Mesothelial cell of epicardium (in vitro differentiated cells): ENCODE results near the gene WLS. TPM values are rescaled to one million over a fixed set of nuclear protein-coding genes. Genes with fewer than 3 reads are reported as not detected.

Experiments used
- DNase-seq, 2 experiments: peaks; one replicate each; pipeline ENCODE4 v3.0.0; 2021; ENCODE audit warnings: low spot score in 2 of 2; ENCODE audit not compliant: unreplicated experiment in 2 of 2
- H3K27ac Mint-ChIP-seq: 2 replicates; pipeline ENCODE4 v1.8.0; 2021; ENCODE audit warnings: mixed read lengths
- H3K27me3 Mint-ChIP-seq: 2 replicates; pipeline ENCODE4 v1.8.0; 2021; ENCODE audit warnings: low read depth, mixed read lengths
- H3K36me3 Mint-ChIP-seq: 2 replicates; pipeline ENCODE4 v1.8.0; 2021; ENCODE audit warnings: mixed read lengths
- H3K4me1 Mint-ChIP-seq: 2 replicates; pipeline ENCODE4 v1.8.0; 2021; ENCODE audit warnings: mixed read lengths
- H3K4me3 Mint-ChIP-seq: 2 replicates; pipeline ENCODE4 v1.8.0; 2021; ENCODE audit warnings: mild to moderate bottlenecking, moderate library complexity, mixed read lengths
- H3K9me3 Mint-ChIP-seq: 2 replicates; pipeline ENCODE4 v1.8.0; 2021; ENCODE audit warnings: mixed read lengths
- total RNA-seq: library from RNA; stranded (reverse); gene quantifications from 3 replicates; pipeline ENCODE4 v1.2.1, GENCODE V29; 2021
- TF ChIP-seq, protein P1 (sequence below): fragments of 200-600 bp; sonication (generic); IDR thresholded peaks from one replicate; pipeline ENCODE4 v1.5.0; 2021; ENCODE audit warnings: antibody characterized with exemption; ENCODE audit not compliant: unreplicated experiment

Gene WLS
- total RNA-seq, 1 donor from 2014 or later, result 225 TPM

DNA sequence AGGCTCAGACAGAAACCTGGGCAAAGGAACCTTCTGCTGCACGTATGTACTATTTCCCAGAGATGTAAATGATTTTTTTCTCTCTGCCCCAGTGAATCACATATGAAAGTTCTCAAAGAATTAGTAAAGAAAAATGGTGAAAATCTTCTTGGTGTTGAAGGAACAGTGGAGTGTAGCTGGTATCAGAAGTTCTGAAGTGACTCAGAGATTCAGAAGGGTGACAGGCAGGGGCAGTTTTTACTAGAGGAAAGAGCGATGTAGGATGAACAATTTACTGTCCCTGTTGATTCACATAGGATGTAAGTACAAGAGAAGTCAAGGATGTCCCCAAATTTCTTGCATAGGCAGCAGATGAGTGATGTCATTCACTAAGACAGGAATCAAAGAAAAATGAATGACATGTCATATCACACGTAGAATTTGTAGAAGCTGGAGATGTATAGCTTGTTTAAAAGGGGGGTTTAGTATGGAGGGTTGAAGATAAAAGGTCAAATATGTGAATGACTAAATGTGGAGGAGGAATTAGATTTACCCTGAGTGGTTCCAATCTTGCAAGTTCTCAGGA lies 26.4 kb downstream of the WLS start:
- peak overlapping the region; percentile 97 for H3K27ac Mint-ChIP-seq
- H3K4me3 Mint-ChIP-seq, result no peak overlapping the region
- peaks cover 6% of the 10 kb centered on the region for H3K36me3 Mint-ChIP-seq
- no peak for DNase-seq
- H3K27me3 Mint-ChIP-seq, result no peaks in the 10 kb centered on the region
- TF ChIP-seq, protein P1, sequence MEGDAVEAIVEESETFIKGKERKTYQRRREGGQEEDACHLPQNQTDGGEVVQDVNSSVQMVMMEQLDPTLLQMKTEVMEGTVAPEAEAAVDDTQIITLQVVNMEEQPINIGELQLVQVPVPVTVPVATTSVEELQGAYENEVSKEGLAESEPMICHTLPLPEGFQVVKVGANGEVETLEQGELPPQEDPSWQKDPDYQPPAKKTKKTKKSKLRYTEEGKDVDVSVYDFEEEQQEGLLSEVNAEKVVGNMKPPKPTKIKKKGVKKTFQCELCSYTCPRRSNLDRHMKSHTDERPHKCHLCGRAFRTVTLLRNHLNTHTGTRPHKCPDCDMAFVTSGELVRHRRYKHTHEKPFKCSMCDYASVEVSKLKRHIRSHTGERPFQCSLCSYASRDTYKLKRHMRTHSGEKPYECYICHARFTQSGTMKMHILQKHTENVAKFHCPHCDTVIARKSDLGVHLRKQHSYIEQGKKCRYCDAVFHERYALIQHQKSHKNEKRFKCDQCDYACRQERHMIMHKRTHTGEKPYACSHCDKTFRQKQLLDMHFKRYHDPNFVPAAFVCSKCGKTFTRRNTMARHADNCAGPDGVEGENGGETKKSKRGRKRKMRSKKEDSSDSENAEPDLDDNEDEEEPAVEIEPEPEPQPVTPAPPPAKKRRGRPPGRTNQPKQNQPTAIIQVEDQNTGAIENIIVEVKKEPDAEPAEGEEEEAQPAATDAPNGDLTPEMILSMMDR, result no peak
- H3K9me3 Mint-ChIP-seq, result no peaks in the 10 kb centered on the region
- H3K4me1 Mint-ChIP-seq, result peaks cover 73% of the 10 kb centered on the region

DNA sequence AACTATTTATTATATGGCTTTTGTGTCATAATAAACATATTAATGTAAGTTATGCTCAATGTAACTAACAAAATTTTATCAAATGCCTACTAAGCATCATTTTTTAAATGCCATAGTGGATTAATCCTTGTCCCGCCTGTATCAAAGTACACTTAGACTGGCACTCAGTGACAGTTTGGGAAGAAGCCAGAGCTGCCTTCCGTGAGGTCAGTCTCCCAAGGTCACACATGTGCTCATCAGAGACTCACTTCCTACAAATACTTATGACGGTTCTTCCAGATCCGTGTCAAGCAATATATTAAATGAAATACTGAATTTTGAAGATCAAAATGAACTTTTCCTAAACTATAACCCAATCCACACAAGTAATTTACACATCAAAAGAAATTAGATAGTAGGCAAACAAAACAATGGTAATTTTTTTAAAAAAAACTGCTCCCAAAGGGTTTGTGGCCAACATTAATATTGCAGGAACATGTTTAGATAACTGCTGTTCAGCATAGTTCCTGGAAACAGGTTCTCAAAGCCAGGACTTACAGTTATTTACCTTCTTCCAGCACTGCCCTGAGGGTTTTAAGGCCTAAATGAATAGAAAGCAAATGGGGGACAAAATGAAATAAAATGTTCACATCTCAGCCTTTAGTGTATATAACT lies 27.2 kb downstream of the WLS start:
- DNase-seq, result no peak
- H3K4me1 Mint-ChIP-seq, result peaks cover 69% of the 10 kb centered on the region
- no peaks in the 10 kb centered on the region for H3K9me3 Mint-ChIP-seq
- peaks cover 4% of the 10 kb centered on the region for H3K36me3 Mint-ChIP-seq
- H3K27me3 Mint-ChIP-seq, result no peaks in the 10 kb centered on the region
- H3K4me3 Mint-ChIP-seq, result no peak overlapping the region
- TF ChIP-seq, protein P1, result peak; percentile 14
- peak overlapping the region; percentile 97 for H3K27ac Mint-ChIP-seq

DNA sequence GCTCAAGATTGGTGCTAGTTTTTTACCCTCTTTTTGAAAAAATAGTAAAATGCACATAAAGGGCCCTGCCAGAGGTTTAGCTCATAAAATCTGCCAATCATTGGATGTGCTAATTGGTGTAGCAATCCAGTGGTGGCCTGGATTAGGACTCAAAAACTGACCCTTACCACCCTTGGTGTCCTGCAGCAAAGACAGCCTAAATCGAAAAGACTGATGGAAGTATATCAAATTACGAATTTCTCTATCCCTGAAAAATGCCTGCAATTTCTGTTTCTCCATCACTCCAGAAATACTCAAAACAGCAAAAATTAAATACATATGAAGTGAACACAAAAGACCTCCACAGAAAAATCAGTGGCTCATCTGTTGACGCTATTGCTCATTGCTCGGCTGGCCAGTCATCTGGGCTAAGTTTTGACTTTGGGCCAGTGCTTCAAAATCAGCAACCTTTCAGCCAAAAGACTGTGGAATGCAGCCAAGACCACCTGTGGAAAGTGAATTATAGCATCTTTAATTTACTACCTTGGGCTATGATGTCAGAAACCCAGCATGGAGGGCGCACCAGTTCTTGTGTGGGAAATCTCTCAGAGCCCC lies 30.0 kb downstream of the WLS start:
- Mint-ChIP-seq H3K4me1 (peaks cover 76% of the 10 kb centered on the region), H3K4me3 (no peak overlapping the region), H3K27me3 (no peaks in the 10 kb centered on the region), H3K27ac (peak overlapping the region; percentile 79), H3K36me3 (no peaks in the 10 kb centered on the region), H3K9me3 (no peaks in the 10 kb centered on the region)
- no peak for DNase-seq
- TF ChIP-seq, protein P1, result no peak

DNA sequence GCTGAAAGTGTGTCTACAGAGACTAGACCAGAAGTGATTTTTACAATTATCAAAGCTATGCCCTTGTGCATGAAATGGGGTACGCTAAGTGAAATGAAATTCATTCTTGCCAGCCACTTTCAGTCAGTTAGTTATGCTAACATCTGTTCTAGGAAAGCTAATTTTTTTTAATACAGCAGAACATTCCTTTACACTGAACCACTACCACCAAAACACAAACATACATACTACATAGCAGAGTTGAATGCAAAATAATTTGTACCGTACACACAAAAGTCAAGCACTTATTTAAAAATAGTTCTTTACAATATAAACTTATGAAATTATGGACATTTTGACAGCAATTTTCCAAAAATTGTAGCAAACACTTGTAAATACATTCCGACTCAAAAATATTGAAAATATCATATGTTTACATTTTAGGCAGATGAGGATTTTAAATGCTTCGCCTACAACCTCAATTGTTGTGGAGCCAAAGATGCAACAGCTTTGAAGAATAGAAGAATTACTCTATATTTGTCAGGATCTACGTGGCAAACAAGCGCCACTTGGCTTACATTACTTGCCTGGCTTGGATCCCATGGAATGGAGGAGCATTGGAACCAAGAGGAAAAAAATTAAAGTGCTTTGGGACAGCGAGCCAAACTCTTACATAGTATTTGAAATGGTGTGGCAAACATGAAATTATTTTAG lies 30.6 kb downstream of the WLS start:
- Mint-ChIP-seq H3K36me3 (no peaks in the 10 kb centered on the region), H3K4me3 (no peak overlapping the region), H3K9me3 (no peaks in the 10 kb centered on the region), H3K4me1 (peaks cover 75% of the 10 kb centered on the region), H3K27ac (peak overlapping the region; percentile 57), H3K27me3 (no peaks in the 10 kb centered on the region)
- TF ChIP-seq, protein P1, result no peak
- no peak for DNase-seq

DNA sequence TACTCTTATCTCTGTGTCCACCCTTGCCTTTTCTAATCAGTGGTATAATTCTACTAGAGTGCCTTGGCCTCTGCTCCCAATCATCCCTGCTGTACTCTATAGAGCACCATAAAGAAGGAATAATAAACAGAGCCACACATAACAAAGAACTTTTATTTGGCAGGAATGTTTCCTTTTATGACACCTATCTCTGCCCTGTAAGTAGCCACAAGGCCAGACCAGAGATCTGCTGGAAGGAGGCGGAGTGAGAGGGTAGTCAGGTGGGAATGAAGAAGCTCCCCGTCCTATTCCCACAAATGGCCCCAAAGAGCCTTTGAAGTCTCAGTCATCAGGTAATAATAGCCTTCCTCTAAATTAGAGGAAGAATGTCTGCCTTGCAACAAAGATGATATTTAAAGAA lies 32.7 kb downstream of the WLS start:
- TF ChIP-seq, protein P1, result no peak
- peak overlapping the region; percentile 24 for H3K27ac Mint-ChIP-seq
- no peaks in the 10 kb centered on the region for H3K9me3 Mint-ChIP-seq
- no peaks in the 10 kb centered on the region for H3K27me3 Mint-ChIP-seq
- no peak overlapping the region for H3K4me3 Mint-ChIP-seq
- no peaks in the 10 kb centered on the region for H3K36me3 Mint-ChIP-seq
- H3K4me1 Mint-ChIP-seq, result peaks cover 58% of the 10 kb centered on the region
- no peak for DNase-seq
